ENCODE measurements around the gene PFN2.
A peak's percentile ranks its signal among the peaks of the same experiment; 100 is the strongest.
"Not testable (repeated sequence)": the region's sequence is repeated elsewhere in the genome, so short reads cannot be mapped to it uniquely, and the experiment has no call there.

The PFN2 gene

DNA sequence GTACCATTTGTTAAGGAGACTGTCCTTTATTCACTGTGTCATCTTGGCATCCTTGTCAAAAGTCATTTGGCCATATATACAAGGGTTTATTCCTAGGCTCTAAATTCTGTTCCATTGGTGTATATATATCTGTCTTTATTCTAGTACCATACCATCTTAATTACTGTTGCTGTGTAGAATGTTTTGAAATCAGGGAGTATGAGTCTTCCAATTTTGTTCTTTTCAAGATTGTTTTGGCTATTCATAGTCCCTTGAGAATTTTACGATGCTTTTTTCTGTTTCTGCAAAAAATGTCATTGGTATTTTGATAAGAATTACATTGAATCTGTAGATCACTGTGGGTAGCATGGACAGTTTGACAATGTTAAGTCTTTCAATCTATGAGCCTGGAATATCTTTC, 28.7 kb downstream of the PFN2 start:
- no peak overlapping the region for H3K4me3 ChIP-seq (ENCODE audit: low read length)
- TF ChIP-seq, protein P1, sequence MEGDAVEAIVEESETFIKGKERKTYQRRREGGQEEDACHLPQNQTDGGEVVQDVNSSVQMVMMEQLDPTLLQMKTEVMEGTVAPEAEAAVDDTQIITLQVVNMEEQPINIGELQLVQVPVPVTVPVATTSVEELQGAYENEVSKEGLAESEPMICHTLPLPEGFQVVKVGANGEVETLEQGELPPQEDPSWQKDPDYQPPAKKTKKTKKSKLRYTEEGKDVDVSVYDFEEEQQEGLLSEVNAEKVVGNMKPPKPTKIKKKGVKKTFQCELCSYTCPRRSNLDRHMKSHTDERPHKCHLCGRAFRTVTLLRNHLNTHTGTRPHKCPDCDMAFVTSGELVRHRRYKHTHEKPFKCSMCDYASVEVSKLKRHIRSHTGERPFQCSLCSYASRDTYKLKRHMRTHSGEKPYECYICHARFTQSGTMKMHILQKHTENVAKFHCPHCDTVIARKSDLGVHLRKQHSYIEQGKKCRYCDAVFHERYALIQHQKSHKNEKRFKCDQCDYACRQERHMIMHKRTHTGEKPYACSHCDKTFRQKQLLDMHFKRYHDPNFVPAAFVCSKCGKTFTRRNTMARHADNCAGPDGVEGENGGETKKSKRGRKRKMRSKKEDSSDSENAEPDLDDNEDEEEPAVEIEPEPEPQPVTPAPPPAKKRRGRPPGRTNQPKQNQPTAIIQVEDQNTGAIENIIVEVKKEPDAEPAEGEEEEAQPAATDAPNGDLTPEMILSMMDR (IDR thresholded peaks at IDR 0.05; ENCODE audit: insufficient read depth, low read depth, low read length, missing control alignments): no peak
- no peak for DNase-seq (ENCODE audit: low read depth)

GRCh38 chr3:149941186-149941585, 29.5 kb downstream of the PFN2 start:
- TF ChIP-seq, protein P1 (IDR thresholded peaks at IDR 0.05; ENCODE audit: insufficient read depth, low read depth, low read length, missing control alignments): no peak
- no peak overlapping the region for H3K4me3 ChIP-seq (ENCODE audit: low read length)
- peak; percentile 17 for DNase-seq (ENCODE audit: low read depth)

- not testable (repeated sequence) for DNase-seq (ENCODE audit: low read depth)
Measured at GRCh38 chr3:149938392-149939055, 32.2 kb downstream of the PFN2 start.

DNA sequence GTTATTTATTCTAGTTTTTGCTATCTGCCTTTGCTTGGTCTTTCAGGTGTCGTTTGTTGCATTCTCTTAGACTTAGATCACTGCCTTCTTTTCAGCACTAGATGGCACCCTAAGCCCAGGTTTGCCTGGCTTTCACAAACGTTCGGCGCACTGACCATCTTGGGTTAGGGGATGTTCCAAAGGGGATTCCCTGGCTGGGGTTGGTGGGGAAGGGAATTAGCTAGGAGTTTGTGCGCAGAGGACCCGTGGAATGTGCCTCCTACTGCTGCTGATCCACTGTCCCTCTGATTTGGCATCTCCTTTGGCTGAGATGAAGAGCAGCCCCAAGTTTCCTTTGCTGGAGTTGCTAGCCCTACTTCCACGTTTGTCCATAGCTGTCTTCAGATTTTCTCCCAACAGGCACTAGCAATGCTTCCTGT, 33.9 kb downstream of the PFN2 start:
- TF ChIP-seq, protein P1 (IDR thresholded peaks at IDR 0.05; ENCODE audit: insufficient read depth, low read depth, low read length, missing control alignments): peak; percentile 91
- peak; percentile 59 for DNase-seq (ENCODE audit: low read depth)
- H3K4me3 ChIP-seq (ENCODE audit: low read length): no peak overlapping the region

More at GRCh38 chr3:149938392-149939055, 32.2 kb downstream of the PFN2 start:
- H3K4me3 ChIP-seq (ENCODE audit: low read length): not testable (repeated sequence)

GRCh38 chr3:149934524-149934923, 36.2 kb downstream of the PFN2 start:
- TF ChIP-seq, protein P1 (IDR thresholded peaks at IDR 0.05; ENCODE audit: insufficient read depth, low read depth, low read length, missing control alignments): no peak
- DNase-seq (ENCODE audit: low read depth): peak; percentile 63
- no peak overlapping the region for H3K4me3 ChIP-seq (ENCODE audit: low read length)

GRCh38 chr3:149933858-149934257, 36.8 kb downstream of the PFN2 start:
- TF ChIP-seq, protein P1 (IDR thresholded peaks at IDR 0.05; ENCODE audit: insufficient read depth, low read depth, low read length, missing control alignments): no peak
- DNase-seq (ENCODE audit: low read depth): no peak
- no peak overlapping the region for H3K4me3 ChIP-seq (ENCODE audit: low read length)

GRCh38 chr3:149933008-149933407, 37.7 kb downstream of the PFN2 start:
- TF ChIP-seq, protein P1 (IDR thresholded peaks at IDR 0.05; ENCODE audit: insufficient read depth, low read depth, low read length, missing control alignments): no peak
- no peak for DNase-seq (ENCODE audit: low read depth)
- H3K4me3 ChIP-seq (ENCODE audit: low read length): no peak overlapping the region

Measured in epithelial cell of esophagus (primary cell).